H9 (cell line): ENCODE measurements around the gene TMEM47. TPM values are rescaled to one million over a fixed set of nuclear protein-coding genes. Genes with fewer than 3 reads are reported as not detected.

Experiments
- DNase-seq: peaks from one replicate; pipeline ENCODE4 v3.0.0-alpha.2; 2017
- H2AFZ ChIP-seq: one replicate; pipeline ENCODE4 v1.6.1; 2013; ENCODE audit warnings: mild to moderate bottlenecking, low read length, control low read depth, moderate library complexity
- H2AK5ac ChIP-seq: 2 replicates; pipeline ENCODE4 v1.6.1; 2013; ENCODE audit warnings: low read length, control low read depth, mixed read lengths; ENCODE audit not compliant: insufficient read length
- H2BK120ac ChIP-seq: one replicate; pipeline ENCODE4 v1.6.1; 2013; ENCODE audit warnings: low read depth, mild to moderate bottlenecking, low read length, control low read depth, inconsistent platforms; ENCODE audit not compliant: poor library complexity, severe bottlenecking
- H2BK12ac ChIP-seq: 2 replicates; pipeline ENCODE4 v1.6.1; 2013; ENCODE audit warnings: low read length, control low read depth, mixed read lengths, low read depth; ENCODE audit not compliant: insufficient read length
- H2BK15ac ChIP-seq: 2 replicates; pipeline ENCODE4 v1.6.1; 2013; ENCODE audit warnings: low read depth, low read length, control low read depth
- H2BK20ac ChIP-seq: one replicate; pipeline ENCODE4 v1.6.1; 2013; ENCODE audit warnings: low read depth, mild to moderate bottlenecking, low read length, control low read depth, inconsistent platforms; ENCODE audit not compliant: poor library complexity, severe bottlenecking
- H2BK5ac ChIP-seq: 2 replicates; pipeline ENCODE4 v1.6.1; 2013; ENCODE audit warnings: low read length, control low read depth, mixed read lengths; ENCODE audit not compliant: insufficient read length
- H3K14ac ChIP-seq: 2 replicates; pipeline ENCODE4 v1.6.1; 2013; ENCODE audit warnings: low read length, control low read depth; ENCODE audit not compliant: insufficient read depth
- H3K18ac ChIP-seq: 2 replicates; pipeline ENCODE4 v1.6.1; 2013; ENCODE audit warnings: low read depth, mild to moderate bottlenecking, mixed read lengths, low read length, control low read depth; ENCODE audit not compliant: insufficient read length
- H3K23ac ChIP-seq: 2 replicates; pipeline ENCODE4 v1.6.1; 2013; ENCODE audit warnings: low read length, control low read depth, mixed read lengths, low read depth; ENCODE audit not compliant: insufficient read length
- H3K23me2 ChIP-seq: 2 replicates; pipeline ENCODE4 v1.6.1; 2013; ENCODE audit warnings: low read depth, mild to moderate bottlenecking, mixed read lengths, low read length, control low read depth; ENCODE audit not compliant: insufficient read length, poor library complexity, severe bottlenecking
- H3K27ac ChIP-seq: 2 replicates; pipeline ENCODE4 v1.5.1; 2013; ENCODE audit warnings: low read length, control low read depth, mixed read lengths, low read depth; ENCODE audit not compliant: insufficient read length
- H3K27me3 ChIP-seq: 2 replicates; pipeline ENCODE4 v1.6.1; 2013; ENCODE audit warnings: low read length, control low read depth, inconsistent platforms; ENCODE audit not compliant: insufficient read depth
- H3K4ac ChIP-seq: 2 replicates; pipeline ENCODE4 v1.6.1; 2013; ENCODE audit warnings: low read depth, mild to moderate bottlenecking, control low read depth, inconsistent platforms, low read length, moderate library complexity
- H3K4me1 ChIP-seq: 2 replicates; pipeline ENCODE4 v1.6.1; 2013; ENCODE audit warnings: low read length, control low read depth, inconsistent platforms; ENCODE audit not compliant: insufficient read depth
- H3K4me2 ChIP-seq: 2 replicates; pipeline ENCODE4 v1.6.1; 2013; ENCODE audit warnings: low read length, control low read depth, mixed read lengths; ENCODE audit not compliant: insufficient read length, insufficient read depth
- H3K56ac ChIP-seq: 2 replicates; pipeline ENCODE4 v1.6.1; 2013; ENCODE audit warnings: low read depth, mild to moderate bottlenecking, mixed read lengths, low read length, control low read depth; ENCODE audit not compliant: insufficient read length
- H3K79me1 ChIP-seq: 2 replicates; pipeline ENCODE4 v1.6.1; 2013; ENCODE audit warnings: low read depth, mild to moderate bottlenecking, moderate library complexity, low read length, control low read depth, inconsistent platforms; ENCODE audit not compliant: insufficient read depth, poor library complexity, severe bottlenecking
- H3K79me2 ChIP-seq: 2 replicates; pipeline ENCODE4 v1.6.1; 2013; ENCODE audit warnings: low read length, control low read depth, inconsistent platforms; ENCODE audit not compliant: insufficient read depth
- H3K9ac ChIP-seq: 2 replicates; pipeline ENCODE4 v1.6.1; 2013; ENCODE audit warnings: low read length, control low read depth, mixed read lengths; ENCODE audit not compliant: insufficient read length; ENCODE audit errors: extremely low read depth
- H3K9me3 ChIP-seq: one replicate; pipeline ENCODE4 v1.6.1; 2013; ENCODE audit warnings: low read depth, low read length, inconsistent platforms; ENCODE audit not compliant: control insufficient read depth
- H3T11ph ChIP-seq: one replicate; pipeline ENCODE4 v1.6.1; 2013; ENCODE audit warnings: mild to moderate bottlenecking, low read length, control low read depth, inconsistent platforms
- H4K20me1 ChIP-seq: one replicate; pipeline ENCODE4 v1.6.1; 2013; ENCODE audit not compliant: control insufficient read depth, insufficient read length, insufficient read depth
- H4K5ac ChIP-seq: 2 replicates; pipeline ENCODE4 v1.6.1; 2013; ENCODE audit warnings: low read depth, mild to moderate bottlenecking, mixed read lengths, low read length, control low read depth; ENCODE audit not compliant: insufficient read length
- H4K8ac ChIP-seq: replicated peaks from 2 replicates; pipeline ENCODE4 v1.6.1; 2013; ENCODE audit warnings: low read length, control low read depth, mixed read lengths, low read depth; ENCODE audit not compliant: insufficient read length
- H4K91ac ChIP-seq: 2 replicates; pipeline ENCODE4 v1.6.1; 2013; ENCODE audit warnings: low read depth, mild to moderate bottlenecking, moderate library complexity, mixed read lengths, low read length, control low read depth; ENCODE audit not compliant: insufficient read length
- H3K27ac Mint-ChIP-seq, 3 experiments: 2 replicates in 2 of 3; 3 replicates in 1 of 3; pipeline ENCODE4 v1.8.0; 2020 to 2021; ENCODE audit warnings: mixed read lengths in 3 of 3, mild to moderate bottlenecking in 1 of 3, moderate library complexity in 1 of 3
- H3K27me3 Mint-ChIP-seq: 2 replicates; pipeline ENCODE4 v1.8.0; 2021; ENCODE audit warnings: low read depth, mild to moderate bottlenecking, moderate library complexity, mixed read lengths
- H3K36me3 Mint-ChIP-seq, 3 experiments: 2 replicates in 2 of 3; 3 replicates in 1 of 3; pipeline ENCODE4 v1.8.0; 2020 to 2021; ENCODE audit warnings: low read depth in 3 of 3, mixed read lengths in 3 of 3; ENCODE audit not compliant: insufficient read depth in 1 of 3
- H3K4me1 Mint-ChIP-seq, 2 experiments: 2 replicates each; pipeline ENCODE4 v1.8.0; 2020; ENCODE audit warnings: mixed read lengths in 2 of 2
- H3K4me3 Mint-ChIP-seq, 2 experiments: 2 replicates in 1 of 2; 3 replicates in 1 of 2; pipeline ENCODE4 v1.8.0; 2020 to 2021; ENCODE audit warnings: mild to moderate bottlenecking in 2 of 2, mixed read lengths in 2 of 2, moderate library complexity in 1 of 2
- H3K9me3 Mint-ChIP-seq, 2 experiments: 2 replicates in 1 of 2; 3 replicates in 1 of 2; pipeline ENCODE4 v1.8.0; 2020; ENCODE audit warnings: mild to moderate bottlenecking in 2 of 2, mixed read lengths in 2 of 2, moderate library complexity in 1 of 2
- CTCF ChIP-seq: fragments of 200-600 bp; sonication (generic); conservative IDR thresholded peaks from 3 replicates; pipeline ENCODE4 v1.8.0; 2021; ENCODE audit warnings: antibody characterized with exemption, mild to moderate bottlenecking
- WGBS: extraction: QIAGEN DNeasy Blood & Tissue Kit; methylation state at CpG from one replicate; pipeline ENCODE4 v1.1.7; 2013; ENCODE audit warnings: missing lambda C conversion rate, low lambda C conversion rate, mixed read lengths; ENCODE audit not compliant: insufficient read length; ENCODE audit errors: extremely low coverage; 5-methylcytosine and 5-hydroxymethylcytosine counted together
- total RNA-seq: library from RNA; stranded (reverse); gene quantifications from 2 replicates; pipeline ENCODE4 v1.2.1, GENCODE V29; 2021

TMEM47 gene
- total RNA-seq, 1 experiment from 2014 or later = 26.0 TPM

- Histone ChIP-seq H3K27ac (no peak overlapping the region), H4K91ac (no peak overlapping the region), H2BK15ac (no peak overlapping the region), H2BK12ac (no peak overlapping the region), H4K20me1 (no peaks in the 10 kb centered on the region), H3K4me1 (no peaks in the 10 kb centered on the region), H3K4me2 (no peak overlapping the region), H3K23ac (no peak overlapping the region), H3K79me1 (no peaks in the 10 kb centered on the region), H3K56ac (no peak overlapping the region), H3K9ac (no peak overlapping the region), H3K14ac (no peak overlapping the region), H3K79me2 (no peaks in the 10 kb centered on the region), H2AK5ac (no peak overlapping the region), H3K18ac (no peak overlapping the region), H3T11ph (no peak overlapping the region), H3K27me3 (no peaks in the 10 kb centered on the region), H3K9me3 (no peaks in the 10 kb centered on the region), H2BK120ac (no peak overlapping the region), H2BK20ac (no peak overlapping the region), H3K4ac (no peak overlapping the region), H2BK5ac (no peak overlapping the region), H3K23me2 (no peaks in the 10 kb centered on the region), H4K8ac (no peak overlapping the region), H2AFZ (no peak overlapping the region), H4K5ac (no peak overlapping the region)
- Mint-ChIP-seq H3K36me3 (peaks cover 0 to 12% (median 6%) of the 10 kb centered on the region in 3 experiments; a peak in 4 of 7 replicates), H3K9me3 (peaks cover 11 to 82% of the 10 kb centered on the region in 2 experiments), H3K4me1 (no peaks in the 10 kb centered on the region), H3K27ac (no peak overlapping the region), H3K27me3 (no peaks in the 10 kb centered on the region), H3K4me3 (no peak overlapping the region)
- TF ChIP-seq CTCF = no peak
- DNase-seq = no peak
- no CpG with 5 or more reads among the region's 2 CpGs for WGBS
Measured at GRCh38 chrX:34687095-34687494, 30.0 kb upstream of the TMEM47 start.
